HG03565 (cell line): ENCODE data around the gene ATXN1L.
A peak's percentile ranks its signal among the peaks of the same experiment; 100 is the strongest.
"Not testable (repeated sequence)": the region's sequence is repeated elsewhere in the genome, so short reads cannot be mapped to it uniquely, and the experiment has no call there.

Experiments used
- ATAC-seq: cut with Tn5 transposase; IDR thresholded peaks from one replicate; pipeline ENCODE4 v1.9.1; 2021; ENCODE audit warnings: mild to moderate bottlenecking, moderate library complexity; ENCODE audit not compliant: unreplicated experiment

Gene ATXN1L, protein sequence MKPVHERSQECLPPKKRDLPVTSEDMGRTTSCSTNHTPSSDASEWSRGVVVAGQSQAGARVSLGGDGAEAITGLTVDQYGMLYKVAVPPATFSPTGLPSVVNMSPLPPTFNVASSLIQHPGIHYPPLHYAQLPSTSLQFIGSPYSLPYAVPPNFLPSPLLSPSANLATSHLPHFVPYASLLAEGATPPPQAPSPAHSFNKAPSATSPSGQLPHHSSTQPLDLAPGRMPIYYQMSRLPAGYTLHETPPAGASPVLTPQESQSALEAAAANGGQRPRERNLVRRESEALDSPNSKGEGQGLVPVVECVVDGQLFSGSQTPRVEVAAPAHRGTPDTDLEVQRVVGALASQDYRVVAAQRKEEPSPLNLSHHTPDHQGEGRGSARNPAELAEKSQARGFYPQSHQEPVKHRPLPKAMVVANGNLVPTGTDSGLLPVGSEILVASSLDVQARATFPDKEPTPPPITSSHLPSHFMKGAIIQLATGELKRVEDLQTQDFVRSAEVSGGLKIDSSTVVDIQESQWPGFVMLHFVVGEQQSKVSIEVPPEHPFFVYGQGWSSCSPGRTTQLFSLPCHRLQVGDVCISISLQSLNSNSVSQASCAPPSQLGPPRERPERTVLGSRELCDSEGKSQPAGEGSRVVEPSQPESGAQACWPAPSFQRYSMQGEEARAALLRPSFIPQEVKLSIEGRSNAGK

DNA sequence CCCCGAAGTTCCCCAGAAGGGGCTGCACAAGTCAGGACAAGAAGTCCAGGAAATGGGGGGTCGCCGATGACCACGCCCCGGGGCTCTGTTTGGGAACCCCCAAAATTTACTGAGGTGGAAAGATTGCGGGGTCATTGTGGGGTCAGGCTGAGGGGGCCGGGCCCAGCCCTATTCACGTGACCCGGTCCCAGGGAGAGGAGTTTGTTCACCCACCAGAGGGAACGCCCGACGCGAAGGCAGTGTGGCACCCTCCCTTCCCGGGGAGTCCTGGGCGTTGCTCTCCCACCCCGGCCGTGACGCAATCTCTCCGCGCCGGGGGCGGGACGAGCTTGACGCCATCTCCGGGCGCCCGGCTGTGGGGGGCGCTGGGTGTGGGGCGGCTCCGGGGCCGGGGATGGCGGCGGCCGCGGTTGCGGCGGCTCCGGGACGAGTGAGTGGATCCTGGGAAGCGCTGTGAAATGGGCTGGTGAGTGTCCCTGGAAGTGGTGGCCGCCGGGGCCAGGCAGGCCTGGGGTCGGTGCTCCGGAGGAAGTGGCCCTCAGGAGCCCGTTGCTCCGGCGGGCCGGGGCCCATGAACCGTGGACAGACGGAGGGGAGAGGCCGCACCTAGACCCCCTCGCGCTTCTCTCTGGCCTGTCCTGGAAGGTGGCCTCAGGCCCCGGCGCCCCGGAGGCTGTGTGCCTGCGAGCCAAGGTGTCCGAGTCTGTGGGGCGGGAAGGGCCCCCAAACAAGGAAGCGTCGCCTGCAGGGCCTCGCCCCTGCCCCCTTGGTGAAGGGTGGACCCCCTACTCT, at the start of gene ATXN1L:
Gene ATXN1L (plus strand): TSS at position 338 of the 792 bp plus-strand sequence. CDS start 3,765 bp downstream, outside the sequence.
- peak; percentile 61 for ATAC-seq

DNA sequence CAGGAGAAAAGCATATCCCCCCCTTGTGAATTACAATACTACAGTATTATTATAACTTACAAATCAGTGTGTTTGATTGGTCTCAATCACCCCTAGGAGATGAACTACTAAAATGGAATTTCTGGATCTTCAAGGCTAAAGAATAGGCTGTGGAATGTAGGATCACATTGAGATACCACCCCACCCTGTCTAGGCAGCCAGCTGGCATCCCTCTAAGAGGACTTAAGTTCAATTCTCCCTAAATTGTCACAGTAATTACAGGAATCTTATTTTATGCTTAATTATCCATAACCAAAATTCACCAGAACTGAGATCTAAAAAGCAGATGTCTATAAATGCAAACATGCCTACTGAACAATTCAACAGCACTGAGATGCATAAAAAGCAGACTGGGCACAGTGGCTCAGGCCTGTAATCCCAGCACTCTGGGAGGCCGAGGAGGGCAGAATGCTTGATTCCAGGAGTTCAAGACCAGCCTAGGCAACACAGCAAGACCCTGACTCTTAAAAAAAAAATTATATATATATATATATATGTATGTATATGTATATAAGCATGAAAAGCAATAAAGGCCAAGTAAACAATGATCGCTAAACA, 49.2 kb upstream of the ATXN1L start:
- no peak for ATAC-seq

DNA sequence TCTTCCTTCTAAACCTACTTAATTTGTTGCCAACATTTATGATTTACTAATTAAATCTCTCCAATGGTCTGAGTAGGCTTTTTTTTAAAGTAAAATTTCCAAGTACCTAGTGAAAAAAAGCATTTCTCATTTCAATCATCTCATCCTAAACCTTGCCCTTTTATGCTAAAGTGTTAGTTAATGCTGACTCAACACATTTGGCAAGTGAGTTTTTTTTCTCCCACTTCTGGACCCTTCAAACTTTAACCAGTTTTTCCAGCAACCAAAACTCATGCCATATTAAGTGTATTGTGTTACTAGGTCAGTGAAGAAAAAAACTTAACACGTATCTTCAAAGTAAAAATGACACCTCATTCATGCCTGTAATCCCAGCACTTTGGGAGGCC, 42.5 kb upstream of the ATXN1L start:
- ATAC-seq: no peak

DNA sequence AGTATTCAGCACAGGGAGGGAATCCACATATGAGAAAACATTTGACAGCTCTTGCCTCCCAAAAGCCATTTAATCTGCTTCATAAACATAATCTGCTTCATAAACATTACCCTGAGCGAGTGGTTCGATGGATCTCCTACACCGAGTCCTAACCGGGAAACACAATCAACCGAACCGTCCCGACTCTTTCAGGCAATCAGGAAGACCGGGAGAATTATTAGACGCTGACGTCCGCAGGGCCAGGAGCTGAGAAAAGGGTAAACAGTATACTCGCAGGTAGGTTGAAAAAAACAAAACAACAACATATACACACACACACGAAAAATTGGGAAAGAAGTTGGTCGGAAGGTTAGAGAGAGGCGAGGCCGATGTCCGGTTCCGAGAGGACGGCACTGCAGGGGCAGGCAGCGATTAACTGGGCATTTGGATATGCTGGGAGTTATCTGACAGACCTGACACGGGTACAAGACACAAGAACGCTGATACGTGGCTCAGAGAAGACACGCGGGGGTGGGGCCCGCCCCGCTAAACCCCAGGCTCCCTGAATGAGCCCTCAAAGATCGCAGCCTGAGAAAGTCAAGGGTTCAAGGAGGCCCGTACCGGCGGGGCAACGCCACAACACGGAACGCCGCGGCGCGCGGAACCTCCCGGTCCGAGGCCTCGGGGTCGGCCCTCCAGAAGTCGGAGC, 37.7 kb upstream of the ATXN1L start:
- ATAC-seq: peak; percentile 27

DNA sequence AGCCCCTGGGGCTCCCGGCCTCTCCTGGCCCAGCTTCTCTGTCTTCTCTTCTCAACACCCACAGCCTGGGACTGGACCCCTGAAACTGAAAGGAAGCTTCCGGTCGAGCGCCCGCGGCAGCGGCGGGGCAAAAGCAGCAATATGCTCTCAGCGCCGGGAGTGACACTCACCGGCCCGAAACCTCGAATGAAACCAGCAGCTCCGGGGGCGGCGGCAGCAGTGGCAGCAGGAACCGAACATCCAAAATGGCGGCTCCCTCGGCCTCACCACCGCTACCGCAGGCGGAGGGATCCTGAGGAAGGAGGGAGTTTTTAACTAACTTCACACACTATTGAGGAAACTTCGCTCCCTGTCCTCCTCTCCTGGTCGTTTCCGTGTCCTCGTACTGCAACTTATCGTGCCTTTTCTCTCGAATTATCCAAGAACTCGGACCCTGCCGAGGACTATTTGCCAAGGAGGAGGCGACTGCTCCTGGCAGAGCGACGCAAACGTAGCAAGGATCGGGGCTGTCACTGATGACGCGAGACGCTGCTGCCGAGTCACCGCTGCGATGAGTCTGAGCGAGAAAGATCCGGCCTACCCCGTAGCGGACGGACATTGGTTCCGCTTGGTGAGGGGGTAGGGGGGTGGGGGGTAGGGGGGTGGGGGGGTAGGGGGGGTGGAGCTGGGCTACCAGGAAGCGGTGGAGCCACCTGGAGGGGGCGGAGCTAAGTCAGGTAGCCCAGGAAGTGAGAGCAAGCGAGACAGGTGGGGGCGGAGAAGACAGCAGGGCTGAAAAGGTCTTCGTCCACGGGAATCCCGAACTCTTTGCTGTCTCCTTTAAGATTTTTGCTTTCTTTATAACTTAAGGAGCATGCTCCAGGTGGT, 37.0 kb upstream of the ATXN1L start, which contains the start of gene AP1G1:
Gene AP1G1 (minus strand): TSS at position 242 of the 867 bp plus-strand sequence. CDS start 19,355 bp downstream, outside the sequence.
- peak; percentile 71 for ATAC-seq

DNA sequence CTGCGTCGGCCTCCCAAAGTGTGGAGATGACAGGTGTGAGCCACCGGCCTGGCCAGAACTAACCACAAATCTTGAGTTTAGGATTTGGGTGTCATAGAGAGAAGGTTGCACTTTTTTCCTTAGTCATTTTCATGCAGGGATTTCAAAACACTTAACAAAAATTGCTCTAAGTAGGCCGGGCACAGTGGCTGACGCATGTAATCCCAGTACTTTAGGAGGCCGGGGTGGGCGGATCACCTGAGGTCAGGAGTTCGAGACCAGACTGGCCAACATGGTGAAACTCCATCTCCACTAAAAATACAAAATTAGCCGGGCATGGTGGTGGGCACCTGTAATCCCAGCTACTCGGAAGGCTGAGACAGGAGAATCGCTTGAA, 35.6 kb upstream of the ATXN1L start:
- not testable (repeated sequence) for ATAC-seq

DNA sequence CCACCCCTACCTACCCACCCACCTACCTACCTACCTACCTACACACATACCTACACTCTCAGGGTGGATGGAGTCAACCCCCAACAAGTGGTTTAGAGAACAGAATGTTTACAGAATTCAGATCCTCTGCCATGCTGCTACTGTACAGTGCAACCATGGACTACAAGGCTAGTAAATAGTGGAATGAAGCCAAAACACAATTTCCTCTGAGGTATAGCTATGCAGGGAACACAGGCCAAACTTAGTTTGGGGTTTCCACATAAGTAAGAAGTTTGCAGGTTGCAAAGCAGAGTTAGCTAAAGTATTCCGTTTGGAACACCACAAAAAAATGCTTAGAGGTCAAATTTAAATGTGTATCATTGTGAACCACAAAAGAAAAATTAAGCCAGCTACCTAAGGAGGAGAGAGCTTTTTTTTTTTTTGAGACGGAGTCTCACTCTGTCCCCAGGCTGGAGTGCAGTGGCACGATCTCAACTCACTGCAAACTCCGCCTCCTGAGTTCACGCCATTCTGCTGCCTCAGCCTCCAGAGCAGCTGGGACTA, 34.4 kb upstream of the ATXN1L start:
- ATAC-seq: no peak

DNA sequence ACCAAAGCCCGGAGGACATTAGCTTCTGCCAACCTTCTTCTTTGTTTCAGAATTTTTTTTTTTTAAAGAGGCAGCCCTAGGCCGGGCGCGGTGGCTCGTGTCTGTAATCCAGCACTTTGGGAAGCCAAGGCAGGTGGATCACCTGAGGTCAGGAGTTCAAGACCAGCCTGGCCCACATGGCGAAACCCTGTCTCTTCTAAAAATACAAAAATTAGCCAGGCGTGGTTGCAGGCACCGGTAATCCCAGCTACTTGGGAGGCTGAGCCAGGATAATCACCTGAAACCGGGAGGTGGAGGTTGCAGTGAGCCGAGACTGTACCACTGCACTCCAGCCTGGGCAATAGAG, 28.6 kb upstream of the ATXN1L start:
- not testable (repeated sequence) for ATAC-seq

DNA sequence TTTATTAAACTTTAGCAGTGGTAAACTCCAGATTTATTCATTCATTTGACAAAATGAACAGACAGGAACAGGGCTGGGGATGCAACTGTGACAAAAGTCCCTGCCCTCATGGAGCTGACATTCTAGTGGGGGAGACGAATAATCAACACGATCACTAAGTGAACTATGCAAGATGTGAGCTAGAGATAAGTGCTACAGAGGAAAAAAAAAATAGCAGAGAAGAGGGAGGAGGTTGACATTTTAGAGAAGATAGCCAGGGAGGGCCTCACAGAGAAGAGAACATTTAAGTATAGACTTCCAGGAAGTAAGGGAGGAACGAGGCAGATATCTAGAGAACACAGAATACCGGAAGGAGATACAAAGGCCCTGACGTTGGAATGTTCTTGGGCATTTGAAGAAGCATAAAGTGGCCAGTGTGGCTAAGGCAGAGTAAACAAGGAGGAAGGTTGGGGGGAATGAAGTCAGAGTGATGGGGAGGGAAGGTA, 19.2 kb upstream of the ATXN1L start:
- ATAC-seq: no peak

DNA sequence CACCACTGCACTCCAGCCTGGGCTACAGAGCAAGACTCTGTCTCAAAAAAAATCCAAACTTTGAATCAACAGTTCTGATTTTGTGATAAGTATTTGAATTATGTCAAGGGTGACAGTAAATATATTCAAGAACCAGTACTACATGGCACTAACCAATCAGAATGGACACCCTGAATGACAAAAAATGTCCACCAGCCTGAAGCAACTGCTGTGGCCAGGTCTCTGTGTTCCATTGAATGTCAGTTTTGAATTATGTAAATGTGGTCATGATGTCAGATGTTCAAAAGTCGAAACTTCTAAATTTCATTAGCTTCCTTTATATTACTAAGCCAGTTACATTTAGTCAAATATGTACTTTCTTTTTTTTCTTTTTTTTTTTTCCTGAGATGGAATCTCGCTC, 15.4 kb upstream of the ATXN1L start:
- ATAC-seq: no peak

DNA sequence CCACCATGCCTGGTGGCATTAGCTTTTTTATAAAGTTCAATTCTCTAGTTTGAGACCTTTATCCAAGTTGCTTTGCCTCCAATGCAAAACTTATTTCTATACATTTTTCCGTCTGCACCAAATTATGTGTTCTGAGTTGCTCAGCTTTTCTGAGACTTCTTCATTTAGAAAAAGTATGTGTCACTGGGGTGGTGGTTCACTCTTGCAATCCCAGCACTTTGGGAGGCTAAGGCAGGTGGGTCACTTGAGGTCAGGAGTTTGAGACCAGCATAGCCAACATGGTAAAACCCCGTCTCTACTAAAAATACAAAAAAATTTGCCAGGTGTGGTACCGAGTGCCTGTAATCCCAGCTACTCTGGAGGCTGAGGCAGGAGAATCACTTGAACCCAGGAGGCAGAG, 14.1 kb upstream of the ATXN1L start:
- not testable (repeated sequence) for ATAC-seq

DNA sequence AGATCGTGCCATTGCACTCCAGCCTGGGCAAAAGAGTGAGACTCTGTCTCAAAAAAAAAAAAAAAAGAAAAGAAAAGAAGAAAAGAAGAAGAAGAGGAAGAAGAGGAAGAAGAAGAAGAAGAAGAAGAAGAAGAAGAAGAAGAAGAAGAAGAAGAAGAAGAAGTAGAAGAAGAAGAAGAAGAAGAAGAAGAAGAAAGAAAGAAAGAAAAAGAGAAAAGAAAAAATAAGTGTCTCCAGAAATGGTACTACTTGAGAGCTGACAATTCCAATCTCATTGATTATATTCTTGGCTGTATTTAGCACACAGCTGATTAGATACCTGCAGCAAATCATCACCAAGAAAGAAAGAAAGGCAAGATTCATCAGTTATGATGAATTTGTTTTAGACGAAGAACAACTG, 13.7 kb upstream of the ATXN1L start:
- not testable (repeated sequence) for ATAC-seq

DNA sequence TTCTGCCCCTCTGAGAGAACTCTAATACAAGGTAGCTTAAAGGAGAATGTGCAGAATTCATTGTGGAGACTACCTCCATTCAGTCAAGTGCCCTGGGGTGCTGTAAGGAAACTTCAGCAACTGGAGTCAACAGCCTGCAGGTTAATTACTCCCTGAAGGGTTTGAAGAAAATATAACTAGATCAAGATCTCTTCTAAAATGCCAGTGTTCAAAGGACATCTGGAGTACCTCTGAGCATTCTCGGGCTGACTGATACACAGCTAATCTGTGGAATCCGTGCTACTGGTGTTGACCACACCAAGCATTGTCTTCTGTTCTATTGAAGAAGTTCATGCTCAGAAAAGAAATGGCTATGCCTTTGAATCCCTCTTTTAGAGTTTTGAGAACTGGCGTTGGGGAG, 11.5 kb upstream of the ATXN1L start:
- no peak for ATAC-seq

DNA sequence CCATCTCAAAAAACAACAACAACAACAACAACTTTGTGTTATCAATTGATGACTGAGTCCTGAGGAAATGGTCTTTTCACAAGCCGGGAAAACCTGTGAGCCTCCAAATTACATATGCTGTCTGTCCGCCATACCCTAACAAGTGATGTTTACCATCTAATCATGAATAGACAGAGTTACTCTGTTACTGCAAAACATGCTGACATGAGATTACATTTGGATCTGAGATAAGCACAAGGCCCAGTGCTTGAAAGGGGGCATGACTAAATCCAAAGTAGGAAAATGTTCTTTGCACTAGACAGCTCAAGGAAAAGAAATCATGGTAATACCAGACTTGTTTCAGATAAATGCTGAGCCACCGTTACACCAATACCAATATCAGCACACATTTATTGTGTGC, 8.6 kb upstream of the ATXN1L start:
- no peak for ATAC-seq

DNA sequence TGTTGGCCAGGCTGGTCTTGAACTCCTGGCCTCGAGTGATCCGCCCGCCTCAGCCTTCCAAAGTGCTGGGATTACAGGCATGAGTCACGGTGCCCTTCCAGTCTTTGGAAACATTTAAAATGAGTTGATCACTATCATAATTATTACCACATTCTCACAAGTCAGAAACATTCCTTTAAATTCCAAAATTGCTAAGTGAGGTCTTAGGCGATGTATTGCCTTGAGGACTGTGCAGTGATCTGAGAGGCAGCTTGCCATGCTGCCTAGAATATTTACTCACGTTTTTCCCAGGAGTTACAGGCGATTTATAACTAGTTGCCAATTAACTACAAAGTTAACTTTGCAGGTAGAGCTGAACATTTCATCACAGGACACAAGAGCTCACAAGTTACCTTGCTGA, 5.7 kb upstream of the ATXN1L start:
- no peak for ATAC-seq

DNA sequence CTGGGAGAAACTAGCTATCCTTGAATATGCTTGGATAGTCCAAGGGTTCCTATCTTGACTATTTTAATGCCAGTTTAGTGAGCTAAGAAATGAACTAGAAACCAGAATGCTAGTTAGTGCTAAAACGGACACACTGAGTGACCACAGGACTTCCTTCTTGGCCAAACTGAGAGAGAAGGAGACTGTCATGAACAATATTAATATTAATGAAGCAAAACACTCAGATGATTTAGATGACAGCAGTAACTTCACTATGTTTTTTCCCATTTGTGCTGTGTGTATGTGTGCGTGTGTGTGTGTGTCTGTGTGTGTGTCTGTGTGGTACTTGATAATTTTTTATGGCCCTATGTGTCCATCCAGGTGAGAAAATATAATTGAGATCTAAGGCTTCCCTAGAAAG, 2.2 kb upstream of the ATXN1L start:
- ATAC-seq: no peak

DNA sequence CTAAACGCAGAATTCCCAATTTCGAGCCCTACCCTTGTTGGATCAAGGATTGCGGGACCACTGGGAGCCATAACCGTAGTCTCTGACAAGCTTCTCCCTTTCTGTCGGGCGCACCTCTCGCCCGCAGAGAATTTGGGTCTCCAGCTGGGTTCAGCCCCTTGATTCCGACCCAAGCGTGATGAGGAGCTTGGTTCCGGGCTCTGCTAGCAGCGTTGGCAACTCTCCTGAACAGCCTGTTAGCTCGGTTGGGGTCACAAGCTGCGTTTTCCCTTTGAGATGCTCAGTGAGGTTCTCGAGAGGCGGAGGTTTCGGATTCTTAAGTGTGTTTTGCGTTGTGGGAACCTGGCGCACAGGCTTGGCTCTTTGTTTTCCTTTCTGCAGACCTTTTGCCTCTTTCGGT, 655 bp downstream of the ATXN1L start:
- ATAC-seq: no peak

DNA sequence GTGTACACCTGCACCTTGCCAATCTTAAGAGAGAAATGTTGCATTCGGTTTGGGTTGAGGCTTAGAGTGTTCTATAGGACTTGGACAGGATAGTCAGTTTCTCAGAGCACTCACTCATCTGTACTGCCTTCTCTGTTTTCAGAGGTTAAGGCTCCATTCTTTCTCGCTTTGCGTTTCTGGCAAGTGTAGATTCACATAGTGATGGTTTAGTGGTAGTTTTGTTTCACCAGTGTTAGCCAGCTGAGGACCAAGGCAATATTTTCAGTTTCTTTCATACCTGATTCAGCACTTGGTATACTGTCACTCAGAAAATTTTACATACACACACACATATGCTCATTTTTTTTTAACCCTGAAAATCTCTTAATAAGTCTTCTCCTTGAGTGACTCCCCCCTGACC, 1.3 kb downstream of the ATXN1L start:
- no peak for ATAC-seq

DNA sequence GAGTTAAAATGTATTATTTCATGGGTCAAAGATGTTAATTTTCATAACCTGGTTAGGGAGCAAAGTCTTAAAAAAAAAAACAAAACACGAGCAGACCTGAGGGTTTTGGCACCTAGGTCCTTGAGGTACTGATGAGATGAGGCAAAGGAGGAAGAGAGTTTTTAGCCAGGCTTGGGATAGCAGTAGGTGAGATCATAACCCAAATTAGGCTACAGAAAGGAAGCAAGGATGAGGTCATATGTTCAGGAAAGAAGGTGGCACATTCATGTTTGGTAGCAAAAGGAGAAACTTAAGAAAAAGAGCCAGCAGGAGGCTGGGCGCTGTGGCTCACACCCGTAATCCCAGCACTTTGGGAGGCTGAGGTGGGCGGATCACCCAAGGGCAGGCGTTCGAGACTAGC, 2.8 kb downstream of the ATXN1L start:
- ATAC-seq: no peak
